ENCODE measurements around the gene SPRED3.
"Not testable (repeated sequence)": the region's sequence is repeated elsewhere in the genome, so short reads cannot be mapped to it uniquely, and the experiment has no call there.

Gene SPRED3

GRCh38 chr19:38420935-38421334, 32.4 kb downstream of the SPRED3 start:
- no peak for DNase-seq (ENCODE audit: low read depth)

GRCh38 chr19:38421856-38422255, 33.4 kb downstream of the SPRED3 start:
- no peak for DNase-seq (ENCODE audit: low read depth)

- no peak for DNase-seq (ENCODE audit: low read depth)
These were observed 33.9 kb downstream of the SPRED3 start for GRCh38 chr19:38422438-38422837.

- DNase-seq (ENCODE audit: low read depth): no peak
These were observed 35.8 kb downstream of the SPRED3 start for GRCh38 chr19:38424272-38424671.

GRCh38 chr19:38425222-38425809, 36.8 kb downstream of the SPRED3 start:
- no peak for DNase-seq (ENCODE audit: low read depth)

- DNase-seq (ENCODE audit: low read depth): no peak
These were observed 37.4 kb downstream of the SPRED3 start, which contains the start of gene RASGRP4 for GRCh38 chr19:38425810-38426466. RASGRP4 (minus strand) TSS chr19:38426219; CDS start chr19:38426091, 128 bp downstream.

GRCh38 chr19:38427035-38427677, 38.7 kb downstream of the SPRED3 start:
- DNase-seq (ENCODE audit: low read depth): not testable (repeated sequence)

- DNase-seq (ENCODE audit: low read depth): peak; percentile 38
These were observed 40.7 kb downstream of the SPRED3 start for GRCh38 chr19:38429055-38429810.

GRCh38 chr19:38429811-38430156, 41.3 kb downstream of the SPRED3 start:
- no peak for DNase-seq (ENCODE audit: low read depth)

GRCh38 chr19:38430931-38431330, 42.4 kb downstream of the SPRED3 start:
- no peak for DNase-seq (ENCODE audit: low read depth)

- DNase-seq (ENCODE audit: low read depth): peak; percentile 44
These were observed 44.8 kb downstream of the SPRED3 start, which contains the start of gene RYR1 for GRCh38 chr19:38433268-38433733. RYR1 (plus strand) TSS chr19:38433691; CDS start chr19:38433830, 139 bp downstream.

- no peak for DNase-seq (ENCODE audit: low read depth)
These were observed 46.1 kb downstream of the SPRED3 start for GRCh38 chr19:38434549-38435051.

- DNase-seq (ENCODE audit: low read depth): no peak
These were observed 48.8 kb downstream of the SPRED3 start for GRCh38 chr19:38437295-38437694.

- DNase-seq (ENCODE audit: low read depth): no peak
These were observed 49.4 kb downstream of the SPRED3 start for GRCh38 chr19:38437917-38438316.

- no peak for DNase-seq (ENCODE audit: low read depth)
These were observed 52.1 kb downstream of the SPRED3 start for GRCh38 chr19:38440592-38440991.

- DNase-seq (ENCODE audit: low read depth): no peak
These were observed 53.3 kb downstream of the SPRED3 start for GRCh38 chr19:38441657-38442348.

- no peak for DNase-seq (ENCODE audit: low read depth)
These were observed 54.2 kb downstream of the SPRED3 start for GRCh38 chr19:38442736-38443135.

- no peak for DNase-seq (ENCODE audit: low read depth)
These were observed 55.0 kb downstream of the SPRED3 start for GRCh38 chr19:38443458-38443999.

GRCh38 chr19:38444026-38444425, 55.5 kb downstream of the SPRED3 start:
- DNase-seq (ENCODE audit: low read depth): no peak

- DNase-seq (ENCODE audit: low read depth): no peak
These were observed 56.9 kb downstream of the SPRED3 start for GRCh38 chr19:38445362-38445761.

- no peak for DNase-seq (ENCODE audit: low read depth)
These were observed 59.7 kb downstream of the SPRED3 start for GRCh38 chr19:38448225-38448624.

All from activated T-cell treated with anti-CD3 and anti-CD28 coated beads for 24 hours (primary cell).